GM06990 (cell line): ENCODE data around the gene HES1.

Source experiments
- DNase-seq: peaks from one replicate; pipeline ENCODE4 v3.0.0-alpha.2; 2011; ENCODE audit not compliant: insufficient read length; ENCODE audit errors: extremely low read depth
- H3K27me3 ChIP-seq: replicated peaks from 2 replicates; pipeline ENCODE4 v1.6.0; 2011; ENCODE audit warnings: low read length; ENCODE audit not compliant: control insufficient read depth, insufficient read depth
- H3K36me3 ChIP-seq: 2 replicates; pipeline ENCODE4 v1.5.1; 2011; ENCODE audit warnings: low read length; ENCODE audit not compliant: control insufficient read depth, insufficient read depth
- H3K4me3 ChIP-seq: replicated peaks from 2 replicates; pipeline ENCODE4 v1.5.1; 2011; ENCODE audit warnings: low read depth, mild to moderate bottlenecking, control low read depth, low read length
- TF ChIP-seq, protein P1 (sequence below): IDR thresholded peaks from 2 replicates; pipeline ENCODE4 v1.5.1; 2011; ENCODE audit warnings: low read length, control low read depth, mild to moderate bottlenecking, inconsistent platforms; ENCODE audit not compliant: insufficient read depth, poor library complexity, severe bottlenecking

Gene HES1

DNA sequence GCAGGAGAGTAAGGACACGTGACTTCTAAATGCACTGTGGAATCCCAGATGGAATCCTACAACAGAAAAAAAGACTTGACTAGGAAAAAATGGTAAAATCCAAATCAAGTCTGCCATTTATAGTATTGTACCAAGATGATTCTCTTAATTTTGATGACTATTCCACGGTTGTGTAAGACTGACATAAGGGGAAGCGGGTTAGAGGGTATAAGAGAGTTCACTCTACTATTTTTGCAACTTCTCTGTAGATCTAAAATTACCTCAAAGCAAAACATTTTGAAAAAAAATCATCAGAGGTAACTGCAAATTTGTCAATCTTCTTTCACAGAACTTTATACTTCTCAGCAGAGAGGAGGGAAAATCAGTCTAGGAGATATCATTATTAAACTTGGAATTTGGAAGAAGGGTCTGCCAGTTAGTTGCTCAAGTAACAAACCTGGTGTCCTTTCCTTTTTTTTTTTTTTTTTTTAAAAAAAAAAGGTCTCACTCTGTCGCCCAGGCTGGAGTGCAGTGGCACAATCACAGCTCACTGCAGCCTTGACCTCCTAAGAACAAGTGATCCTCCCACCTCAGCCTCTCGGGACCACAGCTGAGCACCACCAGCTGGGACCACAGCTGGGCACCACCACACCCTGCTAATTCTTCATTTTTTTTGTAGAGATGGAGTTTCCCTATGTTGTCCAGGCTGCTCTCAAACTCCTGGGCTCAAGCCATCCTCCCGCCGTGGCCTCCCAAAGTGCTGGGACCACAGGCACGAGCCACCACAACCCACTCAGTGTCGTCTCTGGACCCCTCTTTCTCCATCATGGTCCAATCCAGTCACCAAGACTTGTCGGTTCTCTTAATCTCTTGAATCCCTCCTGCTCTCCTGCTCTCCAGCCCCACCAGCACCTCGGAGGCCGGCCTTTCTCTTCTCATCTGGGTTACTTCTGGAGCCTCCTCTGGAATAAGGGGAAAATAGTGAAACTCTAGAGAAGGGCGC, 14.9 kb upstream of the HES1 start:
- Histone ChIP-seq H3K36me3 (no peaks in the 10 kb centered on the region), H3K27me3 (no peaks in the 10 kb centered on the region), H3K4me3 (no peak overlapping the region)
- TF ChIP-seq, protein P1, sequence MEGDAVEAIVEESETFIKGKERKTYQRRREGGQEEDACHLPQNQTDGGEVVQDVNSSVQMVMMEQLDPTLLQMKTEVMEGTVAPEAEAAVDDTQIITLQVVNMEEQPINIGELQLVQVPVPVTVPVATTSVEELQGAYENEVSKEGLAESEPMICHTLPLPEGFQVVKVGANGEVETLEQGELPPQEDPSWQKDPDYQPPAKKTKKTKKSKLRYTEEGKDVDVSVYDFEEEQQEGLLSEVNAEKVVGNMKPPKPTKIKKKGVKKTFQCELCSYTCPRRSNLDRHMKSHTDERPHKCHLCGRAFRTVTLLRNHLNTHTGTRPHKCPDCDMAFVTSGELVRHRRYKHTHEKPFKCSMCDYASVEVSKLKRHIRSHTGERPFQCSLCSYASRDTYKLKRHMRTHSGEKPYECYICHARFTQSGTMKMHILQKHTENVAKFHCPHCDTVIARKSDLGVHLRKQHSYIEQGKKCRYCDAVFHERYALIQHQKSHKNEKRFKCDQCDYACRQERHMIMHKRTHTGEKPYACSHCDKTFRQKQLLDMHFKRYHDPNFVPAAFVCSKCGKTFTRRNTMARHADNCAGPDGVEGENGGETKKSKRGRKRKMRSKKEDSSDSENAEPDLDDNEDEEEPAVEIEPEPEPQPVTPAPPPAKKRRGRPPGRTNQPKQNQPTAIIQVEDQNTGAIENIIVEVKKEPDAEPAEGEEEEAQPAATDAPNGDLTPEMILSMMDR = no peak
- DNase-seq = no peak

DNA sequence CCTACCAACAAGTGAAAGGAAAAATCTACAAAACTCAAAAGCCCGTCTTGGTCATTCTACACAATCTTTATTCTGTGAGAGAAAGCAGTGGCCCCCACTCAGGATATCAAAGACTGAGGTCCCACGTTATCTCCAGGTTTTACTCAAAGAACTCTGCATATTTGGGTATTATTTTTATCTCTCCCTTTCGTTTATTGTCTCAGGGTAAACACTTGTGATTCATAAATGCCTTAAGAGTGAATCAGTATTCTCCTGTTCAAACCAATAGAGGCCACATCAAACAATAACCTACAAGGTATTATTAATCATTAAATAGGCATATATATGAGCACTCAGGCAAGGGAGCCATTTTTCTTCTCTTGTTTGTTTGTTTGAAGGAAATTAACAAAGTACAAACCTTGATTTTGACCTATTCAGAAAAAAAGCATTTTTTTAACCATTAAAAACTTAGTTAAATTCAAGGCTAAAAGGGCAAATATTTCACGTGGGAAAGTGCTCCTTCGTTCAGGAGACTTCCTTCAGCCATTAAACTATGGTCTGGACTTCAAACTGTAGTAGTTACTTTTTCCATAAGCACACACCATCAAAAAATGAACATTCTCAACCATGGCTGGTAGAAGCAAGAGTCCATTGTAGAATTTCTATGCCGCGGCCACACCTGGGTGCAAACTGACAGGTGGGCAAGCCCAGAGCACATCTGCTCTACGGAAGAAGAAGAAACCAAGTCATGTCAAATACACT, 13.9 kb upstream of the HES1 start:
- TF ChIP-seq, protein P1 = no peak
- Histone ChIP-seq H3K36me3 (no peaks in the 10 kb centered on the region), H3K4me3 (no peak overlapping the region), H3K27me3 (no peaks in the 10 kb centered on the region)
- DNase-seq = no peak

DNA sequence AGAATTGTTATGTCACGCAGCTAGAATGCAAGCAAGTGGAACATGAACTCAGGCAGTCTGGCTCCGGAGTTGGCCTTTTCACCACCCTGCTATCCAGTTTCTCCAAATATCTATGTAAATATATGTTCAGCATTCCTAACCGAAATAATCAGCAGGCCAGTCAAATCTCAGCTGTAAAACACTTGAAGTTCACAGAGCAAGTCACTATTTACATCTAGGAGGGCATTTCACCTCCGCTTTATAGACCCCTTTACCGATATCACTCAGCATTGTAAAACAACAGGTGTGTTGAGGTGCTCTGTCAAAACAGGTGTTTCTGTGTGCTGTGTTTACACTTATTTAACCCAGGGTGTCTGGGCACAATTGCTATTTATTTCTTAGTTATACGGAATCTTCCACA, 12.2 kb upstream of the HES1 start:
- H3K4me3 ChIP-seq = no peak overlapping the region
- H3K36me3 ChIP-seq = no peaks in the 10 kb centered on the region
- H3K27me3 ChIP-seq = no peaks in the 10 kb centered on the region
- no peak for DNase-seq
- TF ChIP-seq, protein P1 = no peak

DNA sequence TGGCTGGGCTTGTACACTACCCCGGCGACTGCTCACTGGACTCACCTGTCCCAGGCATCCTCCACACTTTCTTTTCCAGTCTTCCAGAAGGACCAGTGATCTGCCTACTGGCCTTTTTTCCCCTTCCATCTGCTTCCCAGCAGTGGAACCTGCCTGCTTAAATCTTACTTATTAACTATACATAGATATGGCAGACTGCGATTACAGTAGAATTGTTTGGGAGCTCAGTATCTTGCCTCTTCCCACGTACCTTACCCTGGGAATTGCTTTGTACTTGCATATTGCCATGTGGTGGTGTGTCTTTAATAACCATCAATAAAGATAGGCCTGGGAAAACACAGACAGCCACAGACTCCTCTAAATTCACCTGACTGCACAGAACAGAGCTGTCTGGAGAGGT, 11.8 kb upstream of the HES1 start:
- TF ChIP-seq, protein P1 = no peak
- H3K27me3 ChIP-seq = no peaks in the 10 kb centered on the region
- H3K36me3 ChIP-seq = no peaks in the 10 kb centered on the region
- H3K4me3 ChIP-seq = no peak overlapping the region
- DNase-seq = no peak

DNA sequence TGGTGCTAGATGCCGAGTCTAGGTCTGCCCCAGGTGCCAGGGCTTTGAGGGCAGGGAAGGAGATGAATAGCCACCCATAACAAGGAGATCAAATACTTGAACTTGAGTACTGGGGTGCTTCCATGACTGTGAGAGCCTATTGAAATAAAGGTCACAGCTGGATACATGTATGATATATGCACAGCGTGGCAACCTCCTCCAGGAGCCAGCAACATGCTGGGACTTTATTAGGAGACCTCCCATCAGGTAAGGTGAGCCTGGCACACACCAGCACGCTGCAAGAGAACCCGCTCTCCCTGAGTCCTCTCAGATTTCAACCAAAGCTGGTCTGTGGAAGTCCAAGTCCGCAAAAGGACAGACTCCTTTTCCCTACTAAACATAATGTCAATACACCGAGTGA, 10.5 kb upstream of the HES1 start:
- no peaks in the 10 kb centered on the region for H3K27me3 ChIP-seq
- DNase-seq = no peak
- H3K4me3 ChIP-seq = no peak overlapping the region
- TF ChIP-seq, protein P1 = no peak
- H3K36me3 ChIP-seq = no peaks in the 10 kb centered on the region
